Muscle of arm (tissue), 12 donors: ENCODE measurements around the gene PCDH19. TPM values are rescaled to one million over a fixed set of nuclear protein-coding genes. Genes with fewer than 3 reads are reported as not detected.

Experiments
- DNase-seq: peaks from one replicate; pipeline ENCODE4 v3.0.0-alpha.2; 2013
- polyA plus RNA-seq, 12 donors: library from polyadenylated mRNA; unstranded; fragments of 120-200 nt; gene quantifications; one replicate each; pipeline ENCODE4 v1.2.1, GENCODE V29; 2013; ENCODE audit not compliant: insufficient read length in 12 of 12

Gene PCDH19
- polyA plus RNA-seq, 12 donors, result 1.7 to 8.4 (median 4.6) TPM; not detected in 1

DNA sequence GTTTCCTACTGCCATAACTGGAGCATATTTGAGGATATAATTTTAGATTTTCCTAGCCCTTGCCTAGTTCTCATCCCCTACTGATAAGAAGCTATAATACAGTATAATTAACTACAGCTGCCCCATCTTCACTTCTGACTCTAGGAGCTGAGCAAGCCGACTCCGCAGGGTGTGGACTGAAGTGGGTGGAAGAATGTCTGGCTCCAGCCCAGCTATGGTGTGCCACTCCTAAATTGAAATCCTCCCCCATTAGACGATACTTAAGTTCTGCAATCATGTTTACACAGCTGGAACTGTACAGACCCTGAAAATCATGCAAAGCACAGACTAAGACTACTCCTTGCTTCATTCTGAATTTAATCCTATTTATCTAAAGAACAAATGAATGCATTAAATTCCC is 93.1 kb downstream of the PCDH19 start:
- DNase-seq, result no peak

- no peak for DNase-seq
These were observed 94.5 kb downstream of the PCDH19 start for GRCh38 chrX:100315566-100315965.

GRCh38 chrX:100299559-100299958 is 110.5 kb downstream of the PCDH19 start:
- no peak for DNase-seq

DNA sequence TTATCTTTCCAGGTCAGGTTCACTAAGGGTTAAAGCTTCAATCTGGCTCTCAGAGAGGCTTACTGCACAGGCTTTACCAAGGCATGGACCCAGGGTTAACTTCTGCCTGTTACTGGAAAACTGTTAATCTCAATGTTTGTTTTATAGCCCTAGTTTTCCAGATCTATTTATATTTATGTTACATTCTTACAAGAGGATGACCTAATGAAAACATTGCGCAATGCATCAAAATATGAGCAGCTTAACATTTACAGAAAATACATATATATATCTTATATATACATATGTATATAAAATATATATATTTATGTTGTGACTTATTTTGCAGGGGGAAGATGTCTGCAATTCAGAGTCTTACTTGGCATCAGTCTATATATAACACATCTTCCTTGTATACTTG is 112.3 kb downstream of the PCDH19 start:
- no peak for DNase-seq

DNA sequence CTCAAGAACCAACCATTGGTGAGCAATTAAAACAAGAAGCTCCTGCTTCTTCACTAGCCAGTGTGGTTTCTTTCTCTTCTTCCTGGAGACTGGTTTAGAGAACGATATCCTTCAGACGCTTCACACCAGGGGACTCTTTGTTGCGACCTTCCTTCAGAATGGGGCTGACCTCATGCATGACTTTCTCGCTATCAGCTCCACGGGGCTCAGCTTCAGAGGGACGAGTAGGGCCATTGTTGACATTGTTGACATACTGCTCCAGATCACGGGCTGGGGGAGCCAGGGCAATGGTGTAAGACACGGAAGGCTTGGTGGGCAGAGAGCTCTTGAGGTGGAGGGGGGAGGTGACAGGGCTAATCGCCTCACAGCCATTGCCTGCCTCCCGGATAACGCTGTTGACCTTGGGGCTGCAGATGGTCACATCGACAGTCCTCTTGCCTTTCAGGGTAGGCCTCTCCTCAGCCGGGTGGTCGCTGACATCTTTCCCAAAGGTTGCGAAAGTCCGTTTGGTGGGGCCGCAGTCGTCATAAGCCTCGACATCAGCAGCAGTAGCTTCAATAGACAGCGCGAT is 113.8 kb downstream of the PCDH19 start:
- no peak for DNase-seq

DNA sequence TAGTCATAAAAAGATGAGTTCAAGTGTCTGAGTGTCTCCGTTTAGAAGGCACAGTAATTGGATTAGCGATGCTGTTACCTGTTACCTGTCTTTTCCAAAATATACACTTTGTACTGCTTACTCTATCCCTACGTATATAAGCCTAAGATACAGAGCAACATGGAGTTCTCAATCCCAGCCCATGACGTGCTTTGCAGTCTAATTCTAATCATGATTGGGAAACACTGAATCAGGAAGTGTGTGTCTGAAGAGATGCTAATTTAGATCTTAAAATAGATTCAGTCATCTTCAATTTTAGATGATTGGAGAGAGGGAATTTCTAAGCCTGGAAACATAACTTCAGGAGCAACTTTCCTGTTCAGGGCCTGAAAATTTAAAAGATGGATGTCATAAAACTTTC is 115.1 kb downstream of the PCDH19 start:
- no peak for DNase-seq

GRCh38 chrX:100289066-100289558 is 121.0 kb downstream of the PCDH19 start:
- DNase-seq, result no peak

DNA sequence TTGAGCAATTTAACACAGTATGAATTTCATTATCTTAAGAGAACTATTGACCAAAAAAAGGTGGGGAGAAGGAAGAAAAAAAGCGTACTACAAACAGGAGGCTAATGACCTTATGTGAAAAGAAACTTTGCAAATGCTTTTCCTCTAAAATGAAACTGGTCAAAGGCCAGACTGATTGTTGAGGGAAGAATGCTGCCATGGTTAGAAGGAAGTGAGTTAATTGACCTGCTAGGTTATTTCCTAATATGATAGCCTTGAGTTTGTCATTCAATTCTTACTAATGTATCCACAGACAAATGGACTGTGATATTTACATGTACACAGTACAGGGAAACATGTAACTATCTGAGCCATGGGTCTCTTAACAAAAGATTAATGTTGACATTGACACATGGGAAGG is 132.8 kb downstream of the PCDH19 start:
- DNase-seq, result no peak

DNA sequence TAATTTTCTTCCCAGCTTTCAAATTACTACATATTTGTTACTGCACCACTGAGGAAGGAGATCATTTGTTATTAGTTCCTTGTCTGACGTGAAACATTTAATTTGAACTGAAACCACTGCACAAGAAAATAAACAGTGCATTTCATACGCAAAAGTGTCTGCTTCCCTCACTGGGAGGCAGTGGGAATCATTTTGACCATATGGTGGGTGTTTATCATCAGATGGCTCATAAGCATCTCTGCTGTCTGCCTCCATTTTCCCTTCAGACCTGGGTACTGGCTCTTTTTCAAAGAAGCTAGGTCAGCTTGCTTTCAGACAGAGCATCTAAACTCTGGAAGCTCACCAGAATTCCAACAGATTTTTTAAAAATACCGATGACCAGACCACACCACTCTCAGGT is 135.2 kb downstream of the PCDH19 start:
- DNase-seq, result no peak

GRCh38 chrX:100265179-100265578 is 144.9 kb downstream of the PCDH19 start:
- DNase-seq, result no peak

DNA sequence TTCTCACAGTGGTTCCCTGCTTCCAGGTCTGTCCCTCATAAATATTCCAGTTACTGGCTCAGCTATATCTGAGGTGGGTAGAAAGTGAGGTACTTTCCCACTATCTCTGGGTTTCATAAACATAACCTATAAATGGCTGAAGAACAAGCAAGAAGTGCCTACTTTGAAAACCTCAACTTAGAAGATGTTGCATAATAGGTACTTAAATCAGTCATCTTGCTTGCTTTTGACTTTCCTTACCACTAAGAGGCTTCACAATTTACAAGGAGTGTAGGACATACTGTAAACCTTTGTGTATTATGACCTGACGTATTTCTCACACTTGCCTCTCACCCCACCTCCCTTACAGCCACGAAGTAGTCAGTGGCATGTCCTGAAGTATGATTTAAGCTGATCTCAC is 145.9 kb downstream of the PCDH19 start:
- DNase-seq, result no peak

GRCh38 chrX:100263650-100264049 is 146.4 kb downstream of the PCDH19 start:
- no peak for DNase-seq

DNA sequence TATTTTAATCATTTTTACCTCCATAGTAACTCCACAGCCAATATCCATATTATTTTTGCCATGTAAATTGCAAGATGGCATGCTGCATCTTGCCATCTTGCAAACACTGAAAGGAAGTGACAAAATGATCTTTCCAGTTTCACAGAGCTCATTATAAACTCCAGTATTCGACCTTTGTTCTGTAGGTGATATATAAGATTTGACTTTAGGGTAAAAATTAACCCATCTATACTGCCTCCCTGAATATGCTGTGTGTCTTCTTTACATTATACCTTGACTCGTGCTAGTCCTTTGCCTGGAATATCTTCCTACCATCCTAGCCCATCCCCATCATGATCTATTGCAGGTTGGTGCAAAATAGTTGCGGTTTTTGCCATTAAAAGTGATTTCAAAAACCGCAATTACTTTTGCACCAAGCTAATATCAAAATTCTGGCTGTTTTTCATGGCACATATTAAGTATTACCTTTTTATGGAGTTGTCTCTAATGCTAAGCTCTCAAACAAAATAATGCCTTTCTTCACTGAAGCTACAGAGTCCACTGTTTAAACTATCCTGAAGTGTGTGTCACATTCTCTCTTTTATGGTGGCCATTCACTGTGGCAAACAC is 161.1 kb downstream of the PCDH19 start:
- no peak for DNase-seq

DNA sequence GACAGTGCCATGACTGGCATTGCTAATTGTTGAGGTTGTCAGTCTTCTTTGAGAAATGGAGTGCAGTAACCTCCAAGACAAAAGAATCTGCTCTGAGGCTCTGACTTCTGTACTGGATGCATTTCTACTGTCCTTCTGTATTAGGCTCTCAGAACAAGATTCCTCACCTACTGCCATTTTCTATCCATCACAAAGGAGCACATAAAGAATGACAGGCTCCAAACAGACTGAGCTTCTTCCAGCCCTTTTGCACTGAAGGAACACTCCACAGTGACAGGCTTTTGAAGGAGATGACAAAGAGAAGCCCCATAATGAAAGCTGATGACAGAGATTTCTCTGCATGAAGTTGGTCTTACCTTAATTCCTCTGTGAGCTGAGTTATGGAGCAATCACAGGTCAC is 162.2 kb downstream of the PCDH19 start:
- no peak for DNase-seq

DNA sequence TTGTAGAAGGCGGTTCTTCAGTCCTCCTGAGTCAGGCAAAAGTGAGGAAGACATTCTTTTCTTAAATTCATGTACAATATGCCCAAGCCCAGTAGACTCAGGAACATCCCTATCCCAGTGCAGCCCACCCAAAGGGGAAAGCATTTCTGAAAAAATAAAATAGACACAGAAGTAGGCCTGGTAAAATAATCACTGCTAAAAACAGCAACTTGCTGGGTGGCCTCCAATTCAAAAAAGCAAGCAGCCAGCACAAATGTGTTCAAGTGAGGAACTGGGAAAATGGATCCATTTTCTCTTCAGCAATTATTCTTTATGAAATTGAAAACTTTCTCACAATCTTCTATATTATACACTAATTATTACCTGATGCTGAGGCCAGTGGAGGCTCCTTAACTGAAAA is 165.4 kb downstream of the PCDH19 start:
- peak; percentile 14 for DNase-seq

Other genes starting within 250 kb of the PCDH19 start
- 100 to 1,000 TPM in 8 of 12 donors, 10 to 100 TPM in 3, not detected in 1; 47.9 to 391 (median 154) TPM for gene TNMD, start 174.7 kb upstream of the PCDH19 start, polyA plus RNA-seq
- 10 to 100 TPM in 11 of 12 donors, not detected in 1; 23.6 to 42.8 (median 32.8) TPM for gene TSPAN6, start 226.5 kb upstream of the PCDH19 start, polyA plus RNA-seq
- gene SRPX2, start 233.9 kb upstream of the PCDH19 start, polyA plus RNA-seq, result 10 to 100 TPM in 11 of 12 donors, not detected in 1; 12.2 to 41.8 (median 27.3) TPM